ENCODE data around the gene DPPA3. TPM values are rescaled to one million over a fixed set of nuclear protein-coding genes. Genes with fewer than 3 reads are reported as not detected.

The DPPA3 gene
- total and polyA plus RNA-seq, 7 donors, result not detected

DNA sequence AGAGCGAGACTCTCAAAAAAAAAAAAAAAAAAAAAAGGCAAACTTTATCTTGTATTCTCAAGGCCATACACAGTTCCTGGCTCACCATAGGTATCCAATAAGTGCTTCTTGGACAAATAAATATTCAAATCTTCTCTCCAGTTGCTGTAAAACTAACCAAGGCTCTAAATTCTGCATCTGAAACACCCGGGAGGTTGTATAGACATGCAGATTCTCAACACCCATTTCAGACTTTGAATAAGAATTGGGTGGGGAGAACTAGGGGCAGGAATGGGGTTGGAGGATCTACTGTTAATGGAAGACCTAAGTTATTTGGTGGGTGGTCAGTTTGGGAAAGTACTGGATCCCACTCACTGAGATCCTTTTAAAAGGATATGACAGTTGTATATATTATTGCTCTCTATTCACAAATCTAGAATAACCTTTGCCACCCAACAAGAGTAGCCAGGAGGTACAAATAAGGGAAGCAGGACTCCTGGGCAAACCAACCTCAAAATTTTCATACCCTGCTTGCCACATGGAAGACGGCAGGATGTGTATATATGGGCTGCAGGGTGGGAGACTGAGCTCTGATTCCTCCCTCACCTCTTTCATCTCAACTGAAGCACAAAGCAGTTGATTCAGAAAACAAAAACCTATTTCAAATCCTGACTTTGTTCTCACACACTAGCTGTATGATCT, 16.5 kb upstream of the DPPA3 start:
- DNase-seq, result no peak
- Histone ChIP-seq H3K4me3 (no peak overlapping the region), H3K9me3 (no peaks in the 10 kb centered on the region), H3K36me3 (no peaks in the 10 kb centered on the region), H3K27ac (no peak overlapping the region), H3K4me1 (no peaks in the 10 kb centered on the region), H3K27me3 (no peaks in the 10 kb centered on the region)
- TF ChIP-seq EP300 (IDR thresholded peaks at IDR 0.05) (no peak), POLR2AphosphoS5 (IDR thresholded peaks at IDR 0.05) (no peak), CTCF (IDR thresholded peaks at IDR 0.05) (no peak), POLR2A (IDR thresholded peaks at IDR 0.05) (no peak)
- 62 to 70% methylated on average over 3 of the region's 3 CpGs for WGBS, 2 donors
- intact Hi-C loops (cut with DNase I), result no loop called here

DNA sequence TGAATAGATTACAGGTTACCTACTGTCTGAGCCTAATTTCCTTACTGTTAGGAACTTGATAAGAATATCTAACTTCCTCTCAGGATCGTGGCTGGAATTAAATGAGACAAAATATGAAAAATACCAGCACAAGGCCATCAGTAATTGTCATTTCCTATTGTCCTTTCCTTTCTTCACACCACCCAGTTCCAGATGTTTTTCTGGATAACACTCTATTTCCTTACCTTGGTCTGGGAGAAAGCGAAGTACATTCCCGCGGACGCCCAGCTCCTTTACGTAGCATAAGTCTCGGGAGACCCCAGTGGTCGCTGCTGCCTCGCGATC, 16.0 kb upstream of the DPPA3 start:
- TF ChIP-seq POLR2AphosphoS5 (IDR thresholded peaks at IDR 0.05) (no peak), POLR2A (IDR thresholded peaks at IDR 0.05) (no peak), CTCF (IDR thresholded peaks at IDR 0.05) (no peak), EP300 (IDR thresholded peaks at IDR 0.05) (no peak)
- DNase-seq, result no peak
- Histone ChIP-seq H3K4me3 (no peak overlapping the region), H3K27me3 (no peaks in the 10 kb centered on the region), H3K4me1 (no peaks in the 10 kb centered on the region), H3K36me3 (no peaks in the 10 kb centered on the region), H3K9me3 (no peaks in the 10 kb centered on the region), H3K27ac (no peak overlapping the region)
- WGBS, 2 donors, result 35 to 65% methylated on average over 10 of the region's 10 CpGs
- intact Hi-C loops (cut with DNase I), result no loop called here

GRCh38 chr12:7695566-7696197, 15.6 kb upstream of the DPPA3 start, which contains the start of gene GDF3:
Gene GDF3 (minus strand): TSS chr12:7695775. CDS start chr12:7695728, 47 bp downstream.
- no peak for DNase-seq
- H3K9me3 ChIP-seq, result no peaks in the 10 kb centered on the region
- WGBS, 2 donors, result 42 to 48% methylated on average over 7 of the region's 7 CpGs
- H3K4me1 ChIP-seq, result no peaks in the 10 kb centered on the region
- intact Hi-C loops (cut with DNase I), result no loop called here
- no peak within 1 kb of the TSS for H3K4me3 ChIP-seq
- H3K27me3 ChIP-seq, result no peaks in the 10 kb centered on the region
- H3K36me3 ChIP-seq, result no peaks in the 10 kb centered on the region
- TF ChIP-seq POLR2A (IDR thresholded peaks at IDR 0.05) (no peak), POLR2AphosphoS5 (IDR thresholded peaks at IDR 0.05) (no peak), EP300 (IDR thresholded peaks at IDR 0.05) (no peak), CTCF (IDR thresholded peaks at IDR 0.05) (no peak)
- H3K27ac ChIP-seq, result no peak within 1 kb of the TSS

- no peak for DNase-seq
- H3K27ac ChIP-seq, result no peak overlapping the region
- WGBS, 2 donors, result 90% methylated on average over 29 of the region's 29 CpGs
- no peaks in the 10 kb centered on the region for H3K4me1 ChIP-seq
- H3K27me3 ChIP-seq, result no peaks in the 10 kb centered on the region
- TF ChIP-seq POLR2A (IDR thresholded peaks at IDR 0.05) (no peak), POLR2AphosphoS5 (IDR thresholded peaks at IDR 0.05) (no peak), EP300 (IDR thresholded peaks at IDR 0.05) (no peak), CTCF (IDR thresholded peaks at IDR 0.05) (no peak)
- no peaks in the 10 kb centered on the region for H3K9me3 ChIP-seq
- H3K4me3 ChIP-seq, result no peak overlapping the region
- H3K36me3 ChIP-seq, result no peaks in the 10 kb centered on the region
- intact Hi-C loops (cut with DNase I), result no loop called here
Observed at GRCh38 chr12:7705846-7706245, 5.4 kb upstream of the DPPA3 start.

Measured in sigmoid colon (tissue), 7 donors.